ENCODE measurements around the gene CKAP5. TPM values are rescaled to one million over a fixed set of nuclear protein-coding genes. Genes with fewer than 3 reads are reported as not detected.

Gene CKAP5
- total RNA-seq, 1 experiment from 2014 or later: 190 TPM

GRCh38 chr11:46826310-46827044 lies 19.6 kb downstream of the CKAP5 start:
- Histone ChIP-seq H3K23ac (ENCODE audit: insufficient read length, low read depth, low read length) (no peak overlapping the region), H2BK120ac (ENCODE audit: low read depth, low read length, poor library complexity, severe bottlenecking) (no peak overlapping the region), H3K4me1 (ENCODE audit: insufficient read depth, low read length) (no peaks in the 10 kb centered on the region), H3K18ac (ENCODE audit: insufficient read length, low read depth, low read length) (no peak overlapping the region), H3K56ac (ENCODE audit: insufficient read length, low read depth, low read length) (no peak overlapping the region), H4K5ac (ENCODE audit: insufficient read length, low read depth, low read length) (no peak overlapping the region), H3K79me2 (ENCODE audit: insufficient read depth, low read length) (peaks cover 26% of the 10 kb centered on the region; the same call in 1 of the 2 replicates), H3K27ac (ENCODE audit: insufficient read length, low read depth, low read length) (no peak overlapping the region), H2BK12ac (ENCODE audit: insufficient read length, low read depth, low read length) (no peak overlapping the region), H2AFZ (ENCODE audit: low read length) (no peak overlapping the region), H3K9me3 (ENCODE audit: control insufficient read depth, low read depth, low read length) (no peaks in the 10 kb centered on the region), H3K23me2 (ENCODE audit: insufficient read length, low read depth, low read length, poor library complexity, severe bottlenecking) (no peaks in the 10 kb centered on the region), H3T11ph (ENCODE audit: low read length) (no peak overlapping the region), H4K20me1 (ENCODE audit: control insufficient read depth, insufficient read depth, insufficient read length) (no peaks in the 10 kb centered on the region), H3K14ac (ENCODE audit: insufficient read depth, low read length) (no peak overlapping the region), H2BK20ac (ENCODE audit: low read depth, low read length, poor library complexity, severe bottlenecking) (no peak overlapping the region), H3K4ac (ENCODE audit: low read depth, low read length) (no peak overlapping the region), H3K9ac (ENCODE audit: extremely low read depth, insufficient read length, low read length) (no peak overlapping the region), H2AK5ac (ENCODE audit: insufficient read length, low read length) (no peak overlapping the region), H4K8ac (replicated peaks; ENCODE audit: insufficient read length, low read depth, low read length) (no peak overlapping the region), H2BK15ac (ENCODE audit: low read depth, low read length) (no peak overlapping the region), H3K4me2 (ENCODE audit: insufficient read depth, insufficient read length, low read length) (peak overlapping the region; percentile 32), H3K27me3 (ENCODE audit: insufficient read depth, low read length) (no peaks in the 10 kb centered on the region), H4K91ac (ENCODE audit: insufficient read length, low read depth, low read length) (no peak overlapping the region), H2BK5ac (ENCODE audit: insufficient read length, low read length) (no peak overlapping the region), H3K79me1 (ENCODE audit: insufficient read depth, low read depth, low read length, poor library complexity, severe bottlenecking) (peaks cover 6% of the 10 kb centered on the region)
- H3K27me3 Mint-ChIP-seq (ENCODE audit: low read depth): no peaks in the 10 kb centered on the region
- peaks cover 28 to 34% of the 10 kb centered on the region in 2 experiments for H3K4me1 Mint-ChIP-seq
- TF ChIP-seq CTCF (conservative IDR thresholded peaks at IDR 0.05): no peak; the same call in 2 of the 3 replicates
- H3K36me3 Mint-ChIP-seq (ENCODE audit: insufficient read depth in 1 of 3, low read depth in 3 of 3): peaks cover 0 to 8% (median 5%) of the 10 kb centered on the region in 3 experiments; a peak in 4 of 7 replicates
- H3K9me3 Mint-ChIP-seq: no peaks in the 10 kb centered on the region
- H3K27ac Mint-ChIP-seq: peak overlapping the region in 2 of 3 experiments; percentile 79 to 87; a peak in 3 of 7 replicates
- H3K4me3 Mint-ChIP-seq: peak overlapping the region; percentile 63 to 76
- WGBS (ENCODE audit: extremely low coverage, insufficient read length, low lambda C conversion rate): no CpG with 5 or more reads among the region's 32 CpGs
- DNase-seq: peak; percentile 90
